ENCODE data around the gene MINDY2.
"Not testable (repeated sequence)": the region's sequence is repeated elsewhere in the genome, so short reads cannot be mapped to it uniquely, and the experiment has no call there.

Gene MINDY2

DNA sequence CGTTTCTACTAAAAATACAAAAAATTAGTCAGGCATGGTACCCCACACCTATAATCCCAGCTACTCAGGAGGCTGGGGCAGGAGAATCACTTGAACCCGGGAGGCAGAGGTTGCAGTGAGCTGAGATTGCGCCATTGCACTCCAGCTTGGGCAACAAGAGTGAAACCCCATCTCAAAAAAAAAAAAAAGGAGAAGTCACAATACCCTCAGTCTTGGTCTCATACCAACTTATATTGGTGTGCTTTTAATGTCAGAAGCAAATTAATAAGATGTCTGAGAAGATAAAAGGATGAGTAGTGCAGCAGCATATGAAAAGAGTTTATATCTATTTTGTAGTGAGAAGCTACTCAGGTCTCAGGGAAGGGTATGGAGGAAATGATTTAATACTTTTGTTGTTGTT is 112.8 kb downstream of the MINDY2 start:
- DNase-seq (ENCODE audit: low read depth): not testable (repeated sequence)

DNA sequence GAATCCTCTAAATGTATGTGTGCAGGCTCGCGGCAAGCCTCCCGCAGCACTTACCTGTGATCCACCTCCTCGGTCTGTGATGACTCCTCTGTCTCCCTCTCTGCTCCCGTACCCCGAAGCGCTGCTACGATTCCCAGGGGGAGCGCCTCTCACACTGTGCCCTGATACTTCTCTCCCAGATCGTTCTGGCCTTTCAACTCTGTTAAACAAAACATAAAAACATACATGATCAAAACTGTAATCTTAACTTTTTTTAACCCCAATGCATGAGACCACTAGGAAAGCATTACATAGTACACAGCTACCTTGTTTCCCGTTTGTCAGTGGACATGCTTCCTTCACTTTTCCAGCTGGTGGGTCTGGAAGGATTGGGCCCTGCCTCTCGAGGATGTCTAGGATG is 115.8 kb downstream of the MINDY2 start:
- no peak for DNase-seq (ENCODE audit: low read depth)

- DNase-seq (ENCODE audit: low read depth): no peak
Measured at GRCh38 chr15:58889363-58889762, 118.3 kb downstream of the MINDY2 start.

DNA sequence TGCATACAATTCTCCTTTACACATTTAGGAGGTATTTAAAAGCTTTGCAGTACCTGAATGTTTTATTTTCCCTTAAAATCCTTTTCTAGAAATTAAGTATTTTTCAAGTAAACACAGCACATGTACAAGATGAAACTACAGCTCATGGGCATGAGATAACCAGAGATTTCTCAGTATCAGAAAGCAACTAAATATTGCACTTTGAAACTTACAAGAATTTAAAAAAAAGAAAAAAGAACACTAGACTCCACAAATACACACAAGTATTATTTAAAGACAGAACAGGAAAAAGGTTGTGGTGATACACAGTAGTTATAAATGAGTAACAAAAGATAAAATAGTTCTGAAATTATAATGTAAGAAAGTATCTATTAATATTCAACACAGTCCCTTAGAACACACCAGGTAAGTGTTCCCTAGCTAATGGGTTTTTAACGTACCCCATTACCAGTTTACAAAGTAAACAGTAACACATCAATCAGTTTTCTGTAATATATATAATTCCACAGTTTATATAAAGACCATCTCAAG is 127.1 kb downstream of the MINDY2 start:
- DNase-seq (ENCODE audit: low read depth): no peak

GRCh38 chr15:58900631-58901030 is 129.5 kb downstream of the MINDY2 start:
- no peak for DNase-seq (ENCODE audit: low read depth)

GRCh38 chr15:58908550-58909309 is 137.6 kb downstream of the MINDY2 start:
- DNase-seq (ENCODE audit: low read depth): no peak

DNA sequence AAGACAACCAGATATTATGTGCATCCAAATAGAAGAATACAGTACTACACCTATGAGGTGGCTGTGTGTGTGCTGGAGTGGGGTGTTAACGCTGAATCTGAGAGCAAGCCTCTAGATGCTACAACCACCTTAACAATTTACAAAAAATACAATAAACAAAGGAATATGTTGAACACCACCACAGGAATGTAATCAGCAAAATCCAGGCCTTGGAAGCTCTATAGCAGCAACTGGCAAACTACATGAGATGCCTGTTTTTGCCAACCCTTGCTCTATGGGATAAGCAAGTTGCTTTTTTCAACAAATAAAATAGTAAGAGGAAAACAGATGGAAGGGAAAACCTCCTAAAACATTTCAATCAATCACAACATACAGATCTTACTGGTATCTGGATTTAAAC is 138.5 kb downstream of the MINDY2 start:
- DNase-seq (ENCODE audit: low read depth): no peak

GRCh38 chr15:58910456-58910855 is 139.4 kb downstream of the MINDY2 start:
- DNase-seq (ENCODE audit: low read depth): no peak

Measured in fibroblast of the conjunctiva (primary cell).